Measurements from ENCODE around the gene DPP6. TPM values are rescaled to one million over a fixed set of nuclear protein-coding genes. Genes with fewer than 3 reads are reported as not detected.

The DPP6 gene
- polyA plus RNA-seq, 1 of the 3 experiments (the other 2 are of a cell fraction): not detected

- POLR2A ChIA-PET: no interaction called here
- no peaks in the 10 kb centered on the region for H3K4me1 ChIP-seq (ENCODE audit: control insufficient read depth in 1 of 2, insufficient read depth in 2 of 2, low read depth in 1 of 2, low read length in 1 of 2)
Measured at GRCh38 chr7:154463794-154464193, 411.6 kb downstream of the DPP6 start.

GRCh38 chr7:154469652-154470051 is 417.5 kb downstream of the DPP6 start:
- H3K9me3 ChIP-seq: 0 out of 2 replicates have a peak, but pooled peaks cover 6% of the 10 kb centered on the region
- no peak overlapping the region for H2AFZ ChIP-seq (ENCODE audit: low read depth)
- H3K9me2 ChIP-seq: no peaks in the 10 kb centered on the region
- no peaks in the 10 kb centered on the region for H3K79me2 ChIP-seq (ENCODE audit: insufficient read depth)
- H3K27ac ChIP-seq (ENCODE audit: low read depth in 2 of 2, low read length in 1 of 2): no peak overlapping the region
- WGBS (ENCODE audit: low lambda C conversion rate): 38% methylated on average over 5 of the region's 5 CpGs
- no peaks in the 10 kb centered on the region for H4K20me1 ChIP-seq (ENCODE audit: insufficient read depth)
- no peaks in the 10 kb centered on the region for H3K36me3 ChIP-seq (replicated peaks in 1 of 2; ENCODE audit: control insufficient read depth in 1 of 2, insufficient read depth in 2 of 2, low read length in 1 of 2)
- no peaks in the 10 kb centered on the region for H3F3A ChIP-seq (replicated peaks; ENCODE audit: insufficient read depth)
- POLR2A ChIA-PET: interaction anchor here (0.5 kb wide), 1 partner anchor 1325 kb away, joined by 4 read pairs; no protein-coding TSS in a partner anchor
- H3K4me2 ChIP-seq: no peak overlapping the region
- CTCF ChIA-PET: interaction anchor here (0.9 to 2.0 kb wide), 4 partner anchors 8 to 34 kb away, joined by 3 to 10 read pairs (median 4); no protein-coding TSS in a partner anchor
- no peak for DNase-seq
- no peaks in the 10 kb centered on the region for H3K27me3 ChIP-seq (ENCODE audit: insufficient read depth)
- no peaks in the 10 kb centered on the region for H3K4me1 ChIP-seq (ENCODE audit: control insufficient read depth in 1 of 2, insufficient read depth in 2 of 2, low read depth in 1 of 2, low read length in 1 of 2)
- H3K4me3 ChIP-seq (ENCODE audit: low read depth in 2 of 2, low read length in 1 of 2): no peak overlapping the region
- H3K9ac ChIP-seq: no peak overlapping the region
- TF ChIP-seq FOSL2 (IDR thresholded peaks at IDR 0.05; ENCODE audit: borderline replicate concordance, low read depth) (no peak), RXRA (IDR thresholded peaks at IDR 0.05; ENCODE audit: borderline replicate concordance, low read depth) (no peak), JUND (IDR thresholded peaks at IDR 0.05) (no peak), NFIC (IDR thresholded peaks at IDR 0.05; ENCODE audit: borderline replicate concordance) (no peak), IRF3 (IDR thresholded peaks at IDR 0.05; ENCODE audit: low read depth, low read length) (no peak), MEF2A (IDR thresholded peaks at IDR 0.05; ENCODE audit: borderline replicate concordance, low read depth) (no peak), RAD21 (IDR thresholded peaks at IDR 0.05; ENCODE audit: low read length) (no peak), USF2 (IDR thresholded peaks at IDR 0.05; ENCODE audit: borderline replicate concordance, low read depth, low read length) (no peak), GABPA (IDR thresholded peaks at IDR 0.05; ENCODE audit: low read depth) (no peak), SIN3A (IDR thresholded peaks at IDR 0.05; ENCODE audit: borderline replicate concordance, low read depth, low read length) (no peak), RFX5 (IDR thresholded peaks at IDR 0.05; ENCODE audit: low read length) (no peak), MXI1 (IDR thresholded peaks at IDR 0.05; ENCODE audit: low read depth, low read length) (no peak)
- TF ChIP-seq, protein P1, sequence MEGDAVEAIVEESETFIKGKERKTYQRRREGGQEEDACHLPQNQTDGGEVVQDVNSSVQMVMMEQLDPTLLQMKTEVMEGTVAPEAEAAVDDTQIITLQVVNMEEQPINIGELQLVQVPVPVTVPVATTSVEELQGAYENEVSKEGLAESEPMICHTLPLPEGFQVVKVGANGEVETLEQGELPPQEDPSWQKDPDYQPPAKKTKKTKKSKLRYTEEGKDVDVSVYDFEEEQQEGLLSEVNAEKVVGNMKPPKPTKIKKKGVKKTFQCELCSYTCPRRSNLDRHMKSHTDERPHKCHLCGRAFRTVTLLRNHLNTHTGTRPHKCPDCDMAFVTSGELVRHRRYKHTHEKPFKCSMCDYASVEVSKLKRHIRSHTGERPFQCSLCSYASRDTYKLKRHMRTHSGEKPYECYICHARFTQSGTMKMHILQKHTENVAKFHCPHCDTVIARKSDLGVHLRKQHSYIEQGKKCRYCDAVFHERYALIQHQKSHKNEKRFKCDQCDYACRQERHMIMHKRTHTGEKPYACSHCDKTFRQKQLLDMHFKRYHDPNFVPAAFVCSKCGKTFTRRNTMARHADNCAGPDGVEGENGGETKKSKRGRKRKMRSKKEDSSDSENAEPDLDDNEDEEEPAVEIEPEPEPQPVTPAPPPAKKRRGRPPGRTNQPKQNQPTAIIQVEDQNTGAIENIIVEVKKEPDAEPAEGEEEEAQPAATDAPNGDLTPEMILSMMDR (IDR thresholded peaks at IDR 0.05): no peak

More at GRCh38 chr7:154463794-154464193, 411.6 kb downstream of the DPP6 start:
- WGBS (ENCODE audit: low lambda C conversion rate): 25% methylated on average over 5 of the region's 5 CpGs
- Histone ChIP-seq H4K20me1 (ENCODE audit: insufficient read depth) (no peaks in the 10 kb centered on the region), H3K79me2 (ENCODE audit: insufficient read depth) (no peaks in the 10 kb centered on the region), H3K36me3 (replicated peaks in 1 of 2; ENCODE audit: control insufficient read depth in 1 of 2, insufficient read depth in 2 of 2, low read length in 1 of 2) (no peaks in the 10 kb centered on the region), H3K9ac (no peak overlapping the region), H3K4me2 (no peak overlapping the region), H3K9me2 (no peaks in the 10 kb centered on the region), H3F3A (replicated peaks; ENCODE audit: insufficient read depth) (no peaks in the 10 kb centered on the region), H3K9me3 (peaks cover 23% of the 10 kb centered on the region), H3K4me3 (ENCODE audit: low read depth in 2 of 2, low read length in 1 of 2) (no peak overlapping the region), H3K27me3 (ENCODE audit: insufficient read depth) (no peaks in the 10 kb centered on the region), H3K27ac (ENCODE audit: low read depth in 2 of 2, low read length in 1 of 2) (no peak overlapping the region), H2AFZ (ENCODE audit: low read depth) (no peak overlapping the region)
- no peak for TF ChIP-seq CHD2 (IDR thresholded peaks at IDR 0.05; ENCODE audit: low read length, partially characterized antibody)
- no peak for TF ChIP-seq RAD21 (IDR thresholded peaks at IDR 0.05; ENCODE audit: low read length)
- TF ChIP-seq JUND (IDR thresholded peaks at IDR 0.05): no peak
- TF ChIP-seq USF2 (IDR thresholded peaks at IDR 0.05; ENCODE audit: borderline replicate concordance, low read depth, low read length): no peak
- TF ChIP-seq POLR2AphosphoS5 (IDR thresholded peaks at IDR 0.05; ENCODE audit: low read depth, low read length): no peak
- no peak for TF ChIP-seq FOXM1 (IDR thresholded peaks at IDR 0.05; ENCODE audit: low read depth)
- TF ChIP-seq, protein P2, sequence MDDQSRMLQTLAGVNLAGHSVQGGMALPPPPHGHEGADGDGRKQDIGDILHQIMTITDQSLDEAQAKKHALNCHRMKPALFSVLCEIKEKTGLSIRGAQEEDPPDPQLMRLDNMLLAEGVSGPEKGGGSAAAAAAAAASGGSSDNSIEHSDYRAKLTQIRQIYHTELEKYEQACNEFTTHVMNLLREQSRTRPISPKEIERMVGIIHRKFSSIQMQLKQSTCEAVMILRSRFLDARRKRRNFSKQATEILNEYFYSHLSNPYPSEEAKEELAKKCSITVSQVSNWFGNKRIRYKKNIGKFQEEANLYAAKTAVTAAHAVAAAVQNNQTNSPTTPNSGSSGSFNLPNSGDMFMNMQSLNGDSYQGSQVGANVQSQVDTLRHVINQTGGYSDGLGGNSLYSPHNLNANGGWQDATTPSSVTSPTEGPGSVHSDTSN (IDR thresholded peaks at IDR 0.05): no peak
- no peak for TF ChIP-seq NRF1 (IDR thresholded peaks at IDR 0.05; ENCODE audit: low read depth, low read length)
- no peak for TF ChIP-seq EP300 (IDR thresholded peaks at IDR 0.05; ENCODE audit: borderline replicate concordance in 1 of 2, low read depth in 1 of 2, low read length in 1 of 2)
- TF ChIP-seq USF1 (IDR thresholded peaks at IDR 0.05; ENCODE audit: borderline replicate concordance, low read depth): no peak
- DNase-seq: no peak
- CTCF ChIA-PET: interaction anchor here (0.6 kb wide), 1 partner anchor 8 kb away, joined by 4 read pairs; no protein-coding TSS in a partner anchor
